ENCODE data around the gene CGB2. TPM values are rescaled to one million over a fixed set of nuclear protein-coding genes. Genes with fewer than 3 reads are reported as not detected.

Gene CGB2
- total and polyA plus RNA-seq, 9 of the 15 experiments (the other 6 are each of a cell fraction or from before 2014, with no cell fraction given), result 0.22 TPM; not detected in 8

DNA sequence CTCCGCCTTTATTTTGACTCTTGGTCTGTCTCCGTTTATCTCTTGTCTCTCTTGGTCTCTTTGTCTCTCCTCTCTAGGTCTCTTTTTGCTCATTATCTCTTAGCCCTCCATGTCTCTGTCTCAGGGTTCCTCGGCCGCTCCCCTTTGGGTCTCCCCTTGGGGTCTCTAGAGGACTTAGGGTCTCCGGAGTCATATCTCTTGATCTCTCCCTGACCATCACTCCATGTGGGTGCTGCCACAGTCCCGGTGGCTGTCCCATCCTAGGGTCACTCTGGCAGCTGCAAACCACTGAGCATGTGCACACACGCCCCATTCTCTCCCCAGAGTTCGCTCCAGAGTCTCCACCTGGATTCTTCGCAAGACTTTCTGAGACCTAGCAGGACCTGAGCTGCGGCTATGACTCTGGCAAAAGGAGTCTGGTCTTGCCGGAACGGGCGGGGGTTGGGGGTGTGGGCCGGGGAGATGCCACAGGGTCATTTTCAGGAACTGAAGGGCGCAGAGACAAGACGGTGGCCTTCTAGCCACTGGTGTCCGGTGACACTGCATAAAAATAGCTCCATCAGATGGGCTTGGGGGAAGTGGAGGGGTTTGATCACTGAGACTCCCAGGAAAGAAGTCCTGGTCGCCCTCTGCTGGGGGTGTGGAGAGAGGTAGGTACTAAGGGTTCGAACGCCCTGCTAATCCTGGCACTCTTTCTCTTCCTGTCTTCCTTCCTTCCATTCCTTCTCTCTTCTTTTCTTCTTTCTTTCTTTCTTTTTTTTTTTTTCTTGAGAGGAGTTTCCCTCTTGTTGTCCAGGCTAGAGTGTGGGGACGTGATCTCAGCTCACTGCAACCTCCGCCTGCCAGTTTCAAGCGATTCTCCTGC, 42.1 kb downstream of the CGB2 start (continued):
- TF ChIP-seq, protein P1, sequence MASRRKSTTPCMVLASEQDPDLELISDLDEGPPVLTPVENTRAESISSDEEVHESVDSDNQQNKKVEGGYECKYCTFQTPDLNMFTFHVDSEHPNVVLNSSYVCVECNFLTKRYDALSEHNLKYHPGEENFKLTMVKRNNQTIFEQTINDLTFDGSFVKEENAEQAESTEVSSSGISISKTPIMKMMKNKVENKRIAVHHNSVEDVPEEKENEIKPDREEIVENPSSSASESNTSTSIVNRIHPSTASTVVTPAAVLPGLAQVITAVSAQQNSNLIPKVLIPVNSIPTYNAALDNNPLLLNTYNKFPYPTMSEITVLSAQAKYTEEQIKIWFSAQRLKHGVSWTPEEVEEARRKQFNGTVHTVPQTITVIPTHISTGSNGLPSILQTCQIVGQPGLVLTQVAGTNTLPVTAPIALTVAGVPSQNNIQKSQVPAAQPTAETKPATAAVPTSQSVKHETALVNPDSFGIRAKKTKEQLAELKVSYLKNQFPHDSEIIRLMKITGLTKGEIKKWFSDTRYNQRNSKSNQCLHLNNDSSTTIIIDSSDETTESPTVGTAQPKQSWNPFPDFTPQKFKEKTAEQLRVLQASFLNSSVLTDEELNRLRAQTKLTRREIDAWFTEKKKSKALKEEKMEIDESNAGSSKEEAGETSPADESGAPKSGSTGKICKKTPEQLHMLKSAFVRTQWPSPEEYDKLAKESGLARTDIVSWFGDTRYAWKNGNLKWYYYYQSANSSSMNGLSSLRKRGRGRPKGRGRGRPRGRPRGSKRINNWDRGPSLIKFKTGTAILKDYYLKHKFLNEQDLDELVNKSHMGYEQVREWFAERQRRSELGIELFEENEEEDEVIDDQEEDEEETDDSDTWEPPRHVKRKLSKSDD (conservative IDR thresholded peaks at IDR 0.05; ENCODE audit: low read length), result no peak
- peak; percentile 63; the same call in 1 of the 2 replicates for TF ChIP-seq NBN (IDR thresholded peaks at IDR 0.05; ENCODE audit: low read depth)
- TF ChIP-seq ZNF57 (CRISPR knock-in tag; IDR thresholded peaks at IDR 0.05), result no peak
- TF ChIP-seq, protein P2, sequence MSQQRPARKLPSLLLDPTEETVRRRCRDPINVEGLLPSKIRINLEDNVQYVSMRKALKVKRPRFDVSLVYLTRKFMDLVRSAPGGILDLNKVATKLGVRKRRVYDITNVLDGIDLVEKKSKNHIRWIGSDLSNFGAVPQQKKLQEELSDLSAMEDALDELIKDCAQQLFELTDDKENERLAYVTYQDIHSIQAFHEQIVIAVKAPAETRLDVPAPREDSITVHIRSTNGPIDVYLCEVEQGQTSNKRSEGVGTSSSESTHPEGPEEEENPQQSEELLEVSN (IDR thresholded peaks at IDR 0.05; ENCODE audit: borderline replicate concordance in 1 of 2, extremely low read depth in 1 of 2, insufficient read depth in 1 of 2, insufficient read length in 1 of 2, low read depth in 1 of 2, low read length in 1 of 2, poor library complexity in 1 of 2, severe bottlenecking in 1 of 2), result peak in 1 of 2 experiments; percentile 41
- TF ChIP-seq LARP7 (IDR thresholded peaks at IDR 0.05), result peak; percentile 51; the same call in 1 of the 2 replicates
- TF ChIP-seq, protein P3, sequence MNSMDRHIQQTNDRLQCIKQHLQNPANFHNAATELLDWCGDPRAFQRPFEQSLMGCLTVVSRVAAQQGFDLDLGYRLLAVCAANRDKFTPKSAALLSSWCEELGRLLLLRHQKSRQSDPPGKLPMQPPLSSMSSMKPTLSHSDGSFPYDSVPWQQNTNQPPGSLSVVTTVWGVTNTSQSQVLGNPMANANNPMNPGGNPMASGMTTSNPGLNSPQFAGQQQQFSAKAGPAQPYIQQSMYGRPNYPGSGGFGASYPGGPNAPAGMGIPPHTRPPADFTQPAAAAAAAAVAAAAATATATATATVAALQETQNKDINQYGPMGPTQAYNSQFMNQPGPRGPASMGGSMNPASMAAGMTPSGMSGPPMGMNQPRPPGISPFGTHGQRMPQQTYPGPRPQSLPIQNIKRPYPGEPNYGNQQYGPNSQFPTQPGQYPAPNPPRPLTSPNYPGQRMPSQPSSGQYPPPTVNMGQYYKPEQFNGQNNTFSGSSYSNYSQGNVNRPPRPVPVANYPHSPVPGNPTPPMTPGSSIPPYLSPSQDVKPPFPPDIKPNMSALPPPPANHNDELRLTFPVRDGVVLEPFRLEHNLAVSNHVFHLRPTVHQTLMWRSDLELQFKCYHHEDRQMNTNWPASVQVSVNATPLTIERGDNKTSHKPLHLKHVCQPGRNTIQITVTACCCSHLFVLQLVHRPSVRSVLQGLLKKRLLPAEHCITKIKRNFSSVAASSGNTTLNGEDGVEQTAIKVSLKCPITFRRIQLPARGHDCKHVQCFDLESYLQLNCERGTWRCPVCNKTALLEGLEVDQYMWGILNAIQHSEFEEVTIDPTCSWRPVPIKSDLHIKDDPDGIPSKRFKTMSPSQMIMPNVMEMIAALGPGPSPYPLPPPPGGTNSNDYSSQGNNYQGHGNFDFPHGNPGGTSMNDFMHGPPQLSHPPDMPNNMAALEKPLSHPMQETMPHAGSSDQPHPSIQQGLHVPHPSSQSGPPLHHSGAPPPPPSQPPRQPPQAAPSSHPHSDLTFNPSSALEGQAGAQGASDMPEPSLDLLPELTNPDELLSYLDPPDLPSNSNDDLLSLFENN (IDR thresholded peaks at IDR 0.05; ENCODE audit: low read depth in 2 of 2, low read length in 2 of 2), result no peak
- TF ChIP-seq CC2D1A (IDR thresholded peaks at IDR 0.05), result 0 out of 2 replicates have a peak, but pooled peaks have one; percentile 28
- TF ChIP-seq ZSCAN29 (IDR thresholded peaks at IDR 0.05), result no peak
- 0 out of 2 replicates have a peak, but pooled peaks have one; percentile 8 for TF ChIP-seq CREM (IDR thresholded peaks at IDR 0.05; ENCODE audit: low read depth)
- peak; percentile 54; the same call in 1 of the 2 replicates for TF ChIP-seq MAFK (IDR thresholded peaks at IDR 0.05; ENCODE audit: low read length)
- TF ChIP-seq YY1 (IDR thresholded peaks at IDR 0.05; ENCODE audit: borderline replicate concordance in 1 of 3, control insufficient read depth in 1 of 3, extremely low read depth in 1 of 3, insufficient read depth in 3 of 3, insufficient read length in 1 of 3, insufficient replicate concordance in 2 of 3, low read depth in 1 of 3, low read length in 2 of 3), result peak in 2 of 3 experiments; percentile 10 to 20

Data from K562 (cell line).